Esophagus squamous epithelium (tissue), 4 donors: Measurements from ENCODE around the gene FMR1NB.

Experiments used
- CTCF ChIP-seq, 6 experiments: fragments of 450-650 bp in 4 of 6; fragments of 200-600 bp in 2 of 6; sonication (generic) in 2 of 6; IDR thresholded peaks; one replicate each; pipeline ENCODE4 v1.5.1; 2016 to 2019; ENCODE audit warnings: antibody characterized with exemption in 6 of 6, mild to moderate bottlenecking in 4 of 6, moderate library complexity in 4 of 6
- POLR2A ChIP-seq, 4 donors: fragments of 450-650 bp; IDR thresholded peaks; one replicate each; pipeline ENCODE4 v1.6.1; 2017; ENCODE audit warnings: antibody characterized with exemption in 4 of 4, mild to moderate bottlenecking in 4 of 4, moderate library complexity in 3 of 4

DNA sequence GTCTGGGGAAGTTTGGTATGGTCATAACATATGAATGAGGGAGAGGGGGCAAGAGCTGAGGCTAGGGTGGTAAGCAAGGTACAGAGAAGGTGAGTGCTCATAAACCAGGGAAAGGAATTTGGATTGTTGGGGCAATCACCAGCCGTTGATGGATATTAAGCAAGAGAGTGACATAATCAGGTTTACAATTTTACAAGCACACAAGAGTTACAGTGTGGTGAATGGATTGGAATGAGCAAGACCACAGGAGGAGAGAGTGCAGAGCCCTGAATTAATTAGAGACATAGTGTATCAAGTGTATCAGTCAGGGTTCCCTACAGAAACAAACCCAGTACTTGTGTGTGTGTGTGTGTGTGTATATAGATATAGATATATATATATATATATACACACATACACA, 18.7 kb upstream of the FMR1NB start:
- TF ChIP-seq CTCF (IDR thresholded peaks at IDR 0.05) (no peak), POLR2A (IDR thresholded peaks at IDR 0.05) (no peak)
